Measurements from ENCODE around the gene DEPDC5.

GRCh38 chr22:31906086-31906485 is 152.3 kb downstream of the DEPDC5 start:
- TF ChIP-seq EZH2 (IDR thresholded peaks at IDR 0.05) (no peak), CTCF (IDR thresholded peaks at IDR 0.05) (no peak)

All from neural progenitor cell (in vitro differentiated cells).